ENCODE results near the gene DMD. TPM values are rescaled to one million over a fixed set of nuclear protein-coding genes. Genes with fewer than 3 reads are reported as not detected.

DMD gene
- total RNA-seq, 1 experiment from 2014 or later: 19.3 TPM

DNA sequence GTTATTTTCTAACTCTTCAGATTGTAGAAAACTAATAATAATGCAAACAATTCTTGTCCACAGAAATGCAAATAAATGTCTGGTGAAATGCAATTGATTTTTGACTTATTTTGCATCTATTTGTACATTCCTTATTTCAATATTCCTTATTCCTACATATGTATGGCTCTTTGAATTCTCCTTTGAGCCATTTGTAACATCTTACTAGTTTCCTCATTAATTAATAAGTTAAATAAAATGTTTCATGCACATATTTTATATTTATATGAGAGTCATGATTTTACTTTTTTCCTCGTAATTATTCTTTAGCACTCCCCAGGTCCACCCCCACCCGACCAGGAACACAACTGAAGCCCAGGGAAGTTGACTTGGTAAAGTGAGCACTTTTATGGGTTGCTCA is 2136.8 kb downstream of the DMD start:
- Mint-ChIP-seq H3K27ac (ENCODE audit: low read depth, unreplicated experiment) (no peak overlapping the region), H3K4me1 (ENCODE audit: insufficient read depth, unreplicated experiment) (no peaks in the 10 kb centered on the region), H3K4me3 (ENCODE audit: unreplicated experiment) (no peak overlapping the region), H3K36me3 (ENCODE audit: insufficient read depth, unreplicated experiment) (no peaks in the 10 kb centered on the region), H3K27me3 (ENCODE audit: insufficient read depth, unreplicated experiment) (no peaks in the 10 kb centered on the region), H3K9me3 (ENCODE audit: unreplicated experiment) (peaks cover 14% of the 10 kb centered on the region)
- ChIA-PET POLR2A (no interaction called here), CTCF (interaction anchor here (0.5 kb wide), 1 partner anchor 315 kb away, joined by 3 read pairs; no protein-coding TSS in a partner anchor)
- DNase-seq (ENCODE audit: unreplicated experiment): no peak
- TF ChIP-seq, protein P1, sequence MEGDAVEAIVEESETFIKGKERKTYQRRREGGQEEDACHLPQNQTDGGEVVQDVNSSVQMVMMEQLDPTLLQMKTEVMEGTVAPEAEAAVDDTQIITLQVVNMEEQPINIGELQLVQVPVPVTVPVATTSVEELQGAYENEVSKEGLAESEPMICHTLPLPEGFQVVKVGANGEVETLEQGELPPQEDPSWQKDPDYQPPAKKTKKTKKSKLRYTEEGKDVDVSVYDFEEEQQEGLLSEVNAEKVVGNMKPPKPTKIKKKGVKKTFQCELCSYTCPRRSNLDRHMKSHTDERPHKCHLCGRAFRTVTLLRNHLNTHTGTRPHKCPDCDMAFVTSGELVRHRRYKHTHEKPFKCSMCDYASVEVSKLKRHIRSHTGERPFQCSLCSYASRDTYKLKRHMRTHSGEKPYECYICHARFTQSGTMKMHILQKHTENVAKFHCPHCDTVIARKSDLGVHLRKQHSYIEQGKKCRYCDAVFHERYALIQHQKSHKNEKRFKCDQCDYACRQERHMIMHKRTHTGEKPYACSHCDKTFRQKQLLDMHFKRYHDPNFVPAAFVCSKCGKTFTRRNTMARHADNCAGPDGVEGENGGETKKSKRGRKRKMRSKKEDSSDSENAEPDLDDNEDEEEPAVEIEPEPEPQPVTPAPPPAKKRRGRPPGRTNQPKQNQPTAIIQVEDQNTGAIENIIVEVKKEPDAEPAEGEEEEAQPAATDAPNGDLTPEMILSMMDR (IDR thresholded peaks at IDR 0.05; ENCODE audit: unreplicated experiment): no peak
- intact Hi-C loops (cut with micrococcal nuclease): no loop called here
- BruUV-seq (replicated peaks): no TSS peak

DNA sequence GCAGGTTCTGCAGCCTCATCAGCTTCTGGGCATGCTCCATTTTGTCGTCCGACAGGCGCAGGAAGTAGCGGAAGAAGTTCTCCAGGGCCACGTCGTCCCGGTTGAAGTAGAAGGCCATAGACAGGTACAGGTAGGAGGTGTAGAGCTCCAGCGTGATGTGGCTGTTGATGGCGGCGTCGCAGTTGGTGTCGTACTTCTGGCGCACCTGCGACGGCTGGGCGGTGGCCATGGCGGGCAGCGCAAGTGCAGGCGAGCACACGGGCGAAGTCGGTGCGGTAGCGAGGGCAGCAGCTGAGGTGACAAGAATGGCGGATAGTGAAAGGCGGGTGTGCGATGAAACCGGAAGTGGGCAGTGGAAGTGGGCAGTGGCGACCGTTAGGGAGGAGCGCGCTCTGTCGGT is 2139.6 kb downstream of the DMD start, which contains the start of gene FTHL17:
FTHL17 (minus strand) TSS at position 317 of the 400 bp plus-strand sequence; CDS start at position 229, 88 bp downstream.
- Mint-ChIP-seq H3K9me3 (ENCODE audit: unreplicated experiment) (peaks cover 14% of the 10 kb centered on the region), H3K4me1 (ENCODE audit: insufficient read depth, unreplicated experiment) (no peaks in the 10 kb centered on the region), H3K27me3 (ENCODE audit: insufficient read depth, unreplicated experiment) (no peaks in the 10 kb centered on the region), H3K36me3 (ENCODE audit: insufficient read depth, unreplicated experiment) (no peaks in the 10 kb centered on the region), H3K27ac (ENCODE audit: low read depth, unreplicated experiment) (no peak within 1 kb of the TSS), H3K4me3 (ENCODE audit: unreplicated experiment) (no peak within 1 kb of the TSS)
- DNase-seq (ENCODE audit: unreplicated experiment): no peak
- ChIA-PET CTCF (no interaction called here), POLR2A (no interaction called here)
- intact Hi-C loops (cut with micrococcal nuclease): no loop called here
- BruUV-seq (replicated peaks): no TSS peak
- TF ChIP-seq, protein P1 (IDR thresholded peaks at IDR 0.05; ENCODE audit: unreplicated experiment): no peak

DNA sequence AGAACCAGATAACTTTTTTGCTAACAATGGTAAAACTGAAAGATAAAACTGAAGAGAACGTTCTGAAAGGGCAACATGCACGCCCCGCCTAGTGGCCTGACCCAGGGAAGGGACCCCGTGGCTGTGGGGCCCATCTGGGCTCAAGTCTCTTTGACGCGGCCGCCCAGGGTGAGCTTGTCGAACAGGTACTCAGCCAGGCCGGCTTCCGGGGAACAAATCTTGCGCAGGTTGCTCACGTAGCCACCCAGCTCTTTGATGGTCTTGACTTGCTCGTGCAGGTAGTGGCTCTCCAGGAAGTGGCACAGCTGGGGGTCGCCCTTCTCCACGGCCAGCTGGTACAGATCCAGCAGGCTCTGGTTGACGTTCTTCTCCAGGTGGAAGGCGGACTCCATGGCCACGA is 2140.1 kb downstream of the DMD start:
- intact Hi-C loops (cut with micrococcal nuclease): no loop called here
- no peak for DNase-seq (ENCODE audit: unreplicated experiment)
- BruUV-seq (replicated peaks): no TSS peak
- POLR2A ChIA-PET: no interaction called here
- TF ChIP-seq, protein P1 (IDR thresholded peaks at IDR 0.05; ENCODE audit: unreplicated experiment): no peak
- Mint-ChIP-seq H3K4me3 (ENCODE audit: unreplicated experiment) (no peak overlapping the region), H3K9me3 (ENCODE audit: unreplicated experiment) (peaks cover 14% of the 10 kb centered on the region), H3K27me3 (ENCODE audit: insufficient read depth, unreplicated experiment) (no peaks in the 10 kb centered on the region), H3K27ac (ENCODE audit: low read depth, unreplicated experiment) (no peak overlapping the region), H3K4me1 (ENCODE audit: insufficient read depth, unreplicated experiment) (no peaks in the 10 kb centered on the region), H3K36me3 (ENCODE audit: insufficient read depth, unreplicated experiment) (no peaks in the 10 kb centered on the region)
- CTCF ChIA-PET: no interaction called here

DNA sequence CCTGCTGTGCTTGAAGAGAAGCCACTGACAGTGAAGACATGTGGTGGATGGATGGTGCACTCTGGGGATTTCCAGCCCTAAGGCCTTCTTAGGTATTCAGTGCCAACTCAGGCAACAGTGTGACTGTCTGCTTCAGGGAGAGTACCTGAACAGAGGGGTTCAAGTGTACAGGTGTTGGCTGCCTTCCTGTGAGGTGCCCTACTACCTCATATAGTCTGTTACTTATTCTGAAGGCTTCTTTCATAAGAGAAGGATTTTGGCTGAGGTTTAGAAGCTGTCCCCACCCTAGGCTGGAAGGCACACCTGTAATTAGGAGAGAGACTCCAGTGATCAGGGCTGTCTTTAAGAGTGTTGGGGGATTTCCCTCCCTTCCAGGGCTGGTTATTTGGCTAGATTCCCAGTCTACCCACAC is 2141.3 kb downstream of the DMD start:
- Mint-ChIP-seq H3K36me3 (ENCODE audit: insufficient read depth, unreplicated experiment) (no peaks in the 10 kb centered on the region), H3K27ac (ENCODE audit: low read depth, unreplicated experiment) (no peak overlapping the region), H3K27me3 (ENCODE audit: insufficient read depth, unreplicated experiment) (no peaks in the 10 kb centered on the region), H3K9me3 (ENCODE audit: unreplicated experiment) (peaks cover 12% of the 10 kb centered on the region), H3K4me3 (ENCODE audit: unreplicated experiment) (no peak overlapping the region), H3K4me1 (ENCODE audit: insufficient read depth, unreplicated experiment) (no peaks in the 10 kb centered on the region)
- peak; percentile 51 for DNase-seq (ENCODE audit: unreplicated experiment)
- ChIA-PET POLR2A (interaction anchor here (0.5 kb wide), 1 partner anchor 1559 kb away, joined by 4 read pairs; no protein-coding TSS in a partner anchor), CTCF (interaction anchor here (0.6 to 1.4 kb wide), 2 partner anchors 22 to 33 kb away, joined by 3 read pairs; no protein-coding TSS in a partner anchor)
- BruUV-seq (replicated peaks): no TSS peak
- intact Hi-C loops (cut with micrococcal nuclease): no loop called here
- TF ChIP-seq, protein P1 (IDR thresholded peaks at IDR 0.05; ENCODE audit: unreplicated experiment): no peak

Small RNA genes lying within 50 kb of the gene (microRNA-seq; reads per million reads assigned to microRNA genes)
- gene MIR3915 (not detected), gene MIR548F5 (not detected)

Data from MCF 10A (cell line).